ENCODE measurements around the gene FBXO42. TPM values are rescaled to one million over a fixed set of nuclear protein-coding genes. Genes with fewer than 3 reads are reported as not detected.

The FBXO42 gene
- total and polyA plus RNA-seq, 7 experiments from 2014 or later, result 17.9 to 26.7 (median 24.6) TPM

GRCh38 chr1:16245476-16246196 lies 106.6 kb downstream of the FBXO42 start:
- no peaks in the 10 kb centered on the region for H3K9me3 ChIP-seq (ENCODE audit: control insufficient read depth in 2 of 3, low read length in 3 of 3)
- Mint-ChIP-seq H3K36me3 (peaks cover 0 to 6% (median 0%) of the 10 kb centered on the region in 5 donors), H3K27ac (peak overlapping the region in 1 of 9 donors; percentile 17), H3K4me3 (no peak overlapping the region), H3K27me3 (no peaks in the 10 kb centered on the region), H3K4me1 (peaks cover 13 to 33% (median 25%) of the 10 kb centered on the region in 7 donors), H3K9me3 (no peaks in the 10 kb centered on the region)
- ChIA-PET CTCF (interaction anchor here (0.5 to 4.1 kb wide), 7 partner anchors 29 to 166 kb away, joined by 3 to 19 read pairs (median 4); no protein-coding TSS in a partner anchor), POLR2A (interaction anchor here (0.5 kb wide), 1 partner anchor 533 kb away, joined by 3 read pairs; no protein-coding TSS in a partner anchor)
- peaks cover 5% of the 10 kb centered on the region in 2 donors for H3K4me1 ChIP-seq (ENCODE audit: control insufficient read depth in 2 of 2, insufficient read depth in 2 of 2, low read length in 2 of 2)
- intact Hi-C loops (cut with micrococcal nuclease), result no loop called here
- H3K27ac ChIP-seq (ENCODE audit: low read depth, low read length), result no peak overlapping the region
- H3K27me3 ChIP-seq (ENCODE audit: control insufficient read depth in 2 of 2, insufficient read depth in 2 of 2, low read length in 2 of 2), result no peaks in the 10 kb centered on the region
- H3K36me3 ChIP-seq (ENCODE audit: control insufficient read depth in 2 of 3, insufficient read depth in 3 of 3, low read length in 3 of 3), result peaks cover 0 to 22% (median 0%) of the 10 kb centered on the region in 3 experiments
- ATAC-seq (no peak), DNase-seq (no peak)
- no peak overlapping the region for H3K4me3 ChIP-seq (ENCODE audit: low read length)

- POLR2A ChIA-PET, result interaction anchor here (0.7 to 0.9 kb wide), 3 partner anchors 17 to 78 kb away, joined by 3 to 4 read pairs (median 3); no protein-coding TSS in a partner anchor
- intact Hi-C loops (cut with micrococcal nuclease), result loop anchor here (1.0 to 5.0 kb wide), 8 partner anchors 8 to 237 kb away; no protein-coding TSS in a partner anchor
- H3K27me3 Mint-ChIP-seq, result no peaks in the 10 kb centered on the region
- no peaks in the 10 kb centered on the region for H3K9me3 ChIP-seq (ENCODE audit: control insufficient read depth in 2 of 3, low read length in 3 of 3)
- DNase-seq (no peak), ATAC-seq (no peak)
- H3K9me3 Mint-ChIP-seq, result no peaks in the 10 kb centered on the region
- peaks cover 11 to 26% (median 22%) of the 10 kb centered on the region in 7 donors for H3K4me1 Mint-ChIP-seq
- H3K4me1 ChIP-seq (ENCODE audit: control insufficient read depth in 2 of 2, insufficient read depth in 2 of 2, low read length in 2 of 2), result peaks cover 1 to 5% of the 10 kb centered on the region in 2 donors
- peaks cover 0 to 5% (median 0%) of the 10 kb centered on the region in 5 donors for H3K36me3 Mint-ChIP-seq
- CTCF ChIA-PET, result interaction anchor here (0.7 to 4.1 kb wide), 7 partner anchors 9 to 165 kb away, joined by 3 to 19 read pairs (median 4); no protein-coding TSS in a partner anchor
- H3K4me3 ChIP-seq (ENCODE audit: low read length), result no peak overlapping the region
- peak overlapping the region in 4 of 9 donors; percentile 16 to 92 (median 65) for H3K27ac Mint-ChIP-seq
- peaks cover 0 to 20% (median 0%) of the 10 kb centered on the region in 3 experiments for H3K36me3 ChIP-seq (ENCODE audit: control insufficient read depth in 2 of 3, insufficient read depth in 3 of 3, low read length in 3 of 3)
- no peaks in the 10 kb centered on the region for H3K27me3 ChIP-seq (ENCODE audit: control insufficient read depth in 2 of 2, insufficient read depth in 2 of 2, low read length in 2 of 2)
- no peak overlapping the region for H3K27ac ChIP-seq (ENCODE audit: low read depth, low read length)
- no peak overlapping the region for H3K4me3 Mint-ChIP-seq
Measured at GRCh38 chr1:16244650-16245285, 107.5 kb downstream of the FBXO42 start.

GRCh38 chr1:16243936-16244649 lies 108.2 kb downstream of the FBXO42 start:
- CTCF ChIA-PET, result interaction anchor here (0.6 to 4.1 kb wide), 12 partner anchors 9 to 626 kb away, joined by 3 to 19 read pairs (median 4); no protein-coding TSS in a partner anchor
- no peaks in the 10 kb centered on the region for H3K9me3 ChIP-seq (ENCODE audit: control insufficient read depth in 2 of 3, low read length in 3 of 3)
- intact Hi-C loops (cut with micrococcal nuclease), result loop anchor here (1.0 to 5.0 kb wide), 8 partner anchors 8 to 237 kb away; no protein-coding TSS in a partner anchor
- H3K4me1 ChIP-seq (ENCODE audit: control insufficient read depth in 2 of 2, insufficient read depth in 2 of 2, low read length in 2 of 2), result peaks cover 0 to 5% of the 10 kb centered on the region in 2 donors
- H3K36me3 Mint-ChIP-seq, result peaks cover 0 to 3% (median 0%) of the 10 kb centered on the region in 5 donors
- peaks cover 0 to 20% (median 0%) of the 10 kb centered on the region in 3 experiments for H3K36me3 ChIP-seq (ENCODE audit: control insufficient read depth in 2 of 3, insufficient read depth in 3 of 3, low read length in 3 of 3)
- H3K4me3 ChIP-seq (ENCODE audit: low read length), result no peak overlapping the region
- no peaks in the 10 kb centered on the region for H3K27me3 ChIP-seq (ENCODE audit: control insufficient read depth in 2 of 2, insufficient read depth in 2 of 2, low read length in 2 of 2)
- DNase-seq (peak; percentile 38 to 77 (median 68)), ATAC-seq (peak; percentile 94)
- H3K27ac ChIP-seq (ENCODE audit: low read depth, low read length), result no peak overlapping the region
- no peaks in the 10 kb centered on the region for H3K9me3 Mint-ChIP-seq
- no peaks in the 10 kb centered on the region for H3K27me3 Mint-ChIP-seq
- peaks cover 9 to 21% (median 17%) of the 10 kb centered on the region in 7 donors for H3K4me1 Mint-ChIP-seq
- peak overlapping the region in 4 of 9 donors; percentile 21 to 92 (median 65) for H3K27ac Mint-ChIP-seq
- POLR2A ChIA-PET, result interaction anchor here (0.7 to 1.0 kb wide), 4 partner anchors 17 to 77 kb away, joined by 3 to 5 read pairs (median 4); no protein-coding TSS in a partner anchor
- H3K4me3 Mint-ChIP-seq, result no peak overlapping the region

- ChIA-PET CTCF (interaction anchor here (0.6 to 4.1 kb wide), 7 partner anchors 26 to 625 kb away, joined by 3 to 19 read pairs (median 4); no protein-coding TSS in a partner anchor), POLR2A (interaction anchor here (1.0 kb wide), 1 partner anchor 38 kb away, joined by 5 read pairs; no protein-coding TSS in a partner anchor)
- DNase-seq (no peak), ATAC-seq (no peak)
- H3K27ac ChIP-seq (ENCODE audit: low read depth, low read length), result no peak overlapping the region
- Mint-ChIP-seq H3K27me3 (no peaks in the 10 kb centered on the region), H3K4me3 (no peak overlapping the region), H3K36me3 (peaks cover 0 to 3% (median 0%) of the 10 kb centered on the region in 5 donors), H3K27ac (peak overlapping the region in 2 of 9 donors; percentile 67 to 71), H3K9me3 (no peaks in the 10 kb centered on the region), H3K4me1 (peaks cover 4 to 16% (median 8%) of the 10 kb centered on the region in 7 donors)
- no peaks in the 10 kb centered on the region for H3K27me3 ChIP-seq (ENCODE audit: control insufficient read depth in 2 of 2, insufficient read depth in 2 of 2, low read length in 2 of 2)
- H3K4me1 ChIP-seq (ENCODE audit: control insufficient read depth in 2 of 2, insufficient read depth in 2 of 2, low read length in 2 of 2), result peaks cover 0 to 5% of the 10 kb centered on the region in 2 donors
- H3K9me3 ChIP-seq (ENCODE audit: control insufficient read depth in 2 of 3, low read length in 3 of 3), result no peaks in the 10 kb centered on the region
- no peak overlapping the region for H3K4me3 ChIP-seq (ENCODE audit: low read length)
- intact Hi-C loops (cut with micrococcal nuclease), result loop anchor here in 1 of 2 donors (5.0 kb wide), 1 partner anchor 236 kb away; no protein-coding TSS in a partner anchor
- peaks cover 0 to 15% (median 0%) of the 10 kb centered on the region in 3 experiments for H3K36me3 ChIP-seq (ENCODE audit: control insufficient read depth in 2 of 3, insufficient read depth in 3 of 3, low read length in 3 of 3)
Measured at GRCh38 chr1:16243215-16243610, 109.1 kb downstream of the FBXO42 start.

- no peaks in the 10 kb centered on the region for H3K27me3 Mint-ChIP-seq
- H3K27ac ChIP-seq (ENCODE audit: low read depth, low read length), result no peak overlapping the region
- H3K27ac Mint-ChIP-seq, result no peak overlapping the region
- CTCF ChIA-PET, result interaction anchor here (1.0 to 4.1 kb wide), 3 partner anchors 39 to 166 kb away, joined by 3 to 19 read pairs (median 16); no protein-coding TSS in a partner anchor
- ATAC-seq, result no peak
- H3K4me1 Mint-ChIP-seq, result peaks cover 3 to 17% (median 10%) of the 10 kb centered on the region in 7 donors
- peaks cover 2 to 10% of the 10 kb centered on the region in 2 donors for H3K4me1 ChIP-seq (ENCODE audit: control insufficient read depth in 2 of 2, insufficient read depth in 2 of 2, low read length in 2 of 2)
- POLR2A ChIA-PET, result no interaction called here
- peaks cover 0 to 10% (median 0%) of the 10 kb centered on the region in 3 experiments for H3K36me3 ChIP-seq (ENCODE audit: control insufficient read depth in 2 of 3, insufficient read depth in 3 of 3, low read length in 3 of 3)
- DNase-seq, result no peak
- H3K9me3 Mint-ChIP-seq, result no peaks in the 10 kb centered on the region
- H3K4me3 ChIP-seq (ENCODE audit: low read length), result no peak overlapping the region
- peaks cover 0 to 3% (median 0%) of the 10 kb centered on the region in 5 donors for H3K36me3 Mint-ChIP-seq
- H3K9me3 ChIP-seq (ENCODE audit: control insufficient read depth in 2 of 3, low read length in 3 of 3), result no peaks in the 10 kb centered on the region
- H3K4me3 Mint-ChIP-seq, result no peak overlapping the region
- intact Hi-C loops (cut with micrococcal nuclease), result loop anchor here in 1 of 2 donors (5.0 kb wide), 1 partner anchor 235 kb away; no protein-coding TSS in a partner anchor
- H3K27me3 ChIP-seq (ENCODE audit: control insufficient read depth in 2 of 2, insufficient read depth in 2 of 2, low read length in 2 of 2), result no peaks in the 10 kb centered on the region
Measured at GRCh38 chr1:16242556-16243214, 109.6 kb downstream of the FBXO42 start.

Measured in naive thymus-derived CD4-positive, alpha-beta T cell (primary cell).